Gastroesophageal sphincter (tissue), 3 donors: Measurements from ENCODE around the gene ZNF185.

Source experiments
- EP300 ChIP-seq: sonication (generic); formaldehyde crosslinking; IDR thresholded peaks from one replicate; pipeline ENCODE4 v1.6.1; 2017; ENCODE audit warnings: antibody characterized with exemption, mild to moderate bottlenecking
- POLR2A ChIP-seq, 2 donors: fragments of 450-650 bp; IDR thresholded peaks; one replicate each; pipeline ENCODE4 v1.6.1; 2017; ENCODE audit warnings: antibody characterized with exemption in 2 of 2, mild to moderate bottlenecking in 2 of 2, moderate library complexity in 1 of 2
- POLR2AphosphoS5 ChIP-seq: sonication (generic); formaldehyde crosslinking; IDR thresholded peaks from one replicate; pipeline ENCODE4 v1.6.1; 2017; ENCODE audit warnings: antibody characterized with exemption
- TF ChIP-seq, protein P1 (sequence below), 4 experiments: fragments of 200-600 bp in 2 of 4; fragments of 450-650 bp in 2 of 4; sonication (generic) in 1 of 4; IDR thresholded peaks; one replicate each; pipeline ENCODE4 v1.5.1; 2017 to 2019; ENCODE audit warnings: antibody characterized with exemption in 4 of 4, mild to moderate bottlenecking in 2 of 4, moderate library complexity in 2 of 4

GRCh38 chrX:152907084-152907651, 9.3 kb downstream of the ZNF185 start:
- TF ChIP-seq POLR2A (IDR thresholded peaks at IDR 0.05), result no peak
- TF ChIP-seq, protein P1, sequence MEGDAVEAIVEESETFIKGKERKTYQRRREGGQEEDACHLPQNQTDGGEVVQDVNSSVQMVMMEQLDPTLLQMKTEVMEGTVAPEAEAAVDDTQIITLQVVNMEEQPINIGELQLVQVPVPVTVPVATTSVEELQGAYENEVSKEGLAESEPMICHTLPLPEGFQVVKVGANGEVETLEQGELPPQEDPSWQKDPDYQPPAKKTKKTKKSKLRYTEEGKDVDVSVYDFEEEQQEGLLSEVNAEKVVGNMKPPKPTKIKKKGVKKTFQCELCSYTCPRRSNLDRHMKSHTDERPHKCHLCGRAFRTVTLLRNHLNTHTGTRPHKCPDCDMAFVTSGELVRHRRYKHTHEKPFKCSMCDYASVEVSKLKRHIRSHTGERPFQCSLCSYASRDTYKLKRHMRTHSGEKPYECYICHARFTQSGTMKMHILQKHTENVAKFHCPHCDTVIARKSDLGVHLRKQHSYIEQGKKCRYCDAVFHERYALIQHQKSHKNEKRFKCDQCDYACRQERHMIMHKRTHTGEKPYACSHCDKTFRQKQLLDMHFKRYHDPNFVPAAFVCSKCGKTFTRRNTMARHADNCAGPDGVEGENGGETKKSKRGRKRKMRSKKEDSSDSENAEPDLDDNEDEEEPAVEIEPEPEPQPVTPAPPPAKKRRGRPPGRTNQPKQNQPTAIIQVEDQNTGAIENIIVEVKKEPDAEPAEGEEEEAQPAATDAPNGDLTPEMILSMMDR (IDR thresholded peaks at IDR 0.05), result no peak
- TF ChIP-seq POLR2AphosphoS5, result no peak
- TF ChIP-seq EP300, result no peak
